ENCODE results near the gene CREBZF.
"Not testable (repeated sequence)": the region's sequence is repeated elsewhere in the genome, so short reads cannot be mapped to it uniquely, and the experiment has no call there.

The CREBZF gene

GRCh38 chr11:85658180-85658579 is 6.7 kb downstream of the CREBZF start:
- TF ChIP-seq CTCF (IDR thresholded peaks at IDR 0.05; ENCODE audit: low read length, missing control alignments), result no peak
- H3K4me3 ChIP-seq (replicated peaks; ENCODE audit: low read depth, low read length), result no peak overlapping the region

DNA sequence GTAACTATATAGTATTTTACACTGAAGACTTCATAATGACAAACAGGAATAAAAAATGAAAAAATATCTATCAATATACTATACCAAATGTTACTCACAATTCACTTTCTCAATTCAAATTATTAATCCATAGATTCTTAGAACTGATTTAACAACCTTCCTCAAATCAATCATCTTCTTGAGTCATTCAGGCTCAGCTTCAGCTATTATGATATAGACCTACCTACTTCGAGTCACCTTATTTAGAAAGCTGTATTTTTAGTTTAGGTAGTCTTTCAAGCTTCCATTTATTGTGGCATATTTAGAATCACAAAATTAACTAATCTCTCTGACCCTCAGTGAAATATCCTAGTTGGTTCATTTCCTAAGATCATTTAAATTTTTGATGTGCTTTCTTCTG is 8.2 kb downstream of the CREBZF start:
- no peak for DNase-seq (ENCODE audit: low read depth)
- no peak for TF ChIP-seq CTCF (IDR thresholded peaks at IDR 0.05; ENCODE audit: low read length, missing control alignments)
- no peak overlapping the region for H3K4me3 ChIP-seq (replicated peaks; ENCODE audit: low read depth, low read length)

More at GRCh38 chr11:85658180-85658579, 6.7 kb downstream of the CREBZF start:
- DNase-seq (ENCODE audit: low read depth), result peak; percentile 48

GRCh38 chr11:85654343-85654742 is 10.6 kb downstream of the CREBZF start:
- not testable (repeated sequence) for H3K4me3 ChIP-seq (replicated peaks; ENCODE audit: low read depth, low read length); DNase-seq (ENCODE audit: low read depth)

- H3K4me3 ChIP-seq (replicated peaks; ENCODE audit: low read depth, low read length), result no peak overlapping the region
- TF ChIP-seq CTCF (IDR thresholded peaks at IDR 0.05; ENCODE audit: low read length, missing control alignments), result no peak
- no peak for DNase-seq (ENCODE audit: low read depth)
Measured at GRCh38 chr11:85652786-85653447, 12.0 kb downstream of the CREBZF start.

DNA sequence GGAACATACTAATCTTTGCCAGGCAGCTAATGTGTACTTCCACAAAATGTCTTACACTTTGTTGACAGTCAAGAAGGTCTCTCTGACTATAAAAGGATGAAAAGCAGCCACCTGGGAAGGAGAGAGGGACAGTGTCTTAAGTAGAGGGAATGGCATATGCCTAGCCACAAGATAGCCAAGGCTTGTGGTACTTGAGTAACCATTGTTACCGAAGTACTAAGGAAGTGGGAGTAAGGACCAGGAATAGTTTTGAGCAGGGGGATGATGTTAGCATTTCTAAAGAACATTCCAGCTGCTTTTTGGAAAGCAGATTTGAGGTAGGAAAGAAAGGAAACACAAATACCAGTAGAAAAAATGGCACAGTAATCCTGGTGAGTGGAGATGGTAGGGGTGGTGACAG is 13.8 kb downstream of the CREBZF start:
- DNase-seq (ENCODE audit: low read depth), result no peak
- TF ChIP-seq CTCF (IDR thresholded peaks at IDR 0.05; ENCODE audit: low read length, missing control alignments), result no peak
- no peak overlapping the region for H3K4me3 ChIP-seq (replicated peaks; ENCODE audit: low read depth, low read length)

DNA sequence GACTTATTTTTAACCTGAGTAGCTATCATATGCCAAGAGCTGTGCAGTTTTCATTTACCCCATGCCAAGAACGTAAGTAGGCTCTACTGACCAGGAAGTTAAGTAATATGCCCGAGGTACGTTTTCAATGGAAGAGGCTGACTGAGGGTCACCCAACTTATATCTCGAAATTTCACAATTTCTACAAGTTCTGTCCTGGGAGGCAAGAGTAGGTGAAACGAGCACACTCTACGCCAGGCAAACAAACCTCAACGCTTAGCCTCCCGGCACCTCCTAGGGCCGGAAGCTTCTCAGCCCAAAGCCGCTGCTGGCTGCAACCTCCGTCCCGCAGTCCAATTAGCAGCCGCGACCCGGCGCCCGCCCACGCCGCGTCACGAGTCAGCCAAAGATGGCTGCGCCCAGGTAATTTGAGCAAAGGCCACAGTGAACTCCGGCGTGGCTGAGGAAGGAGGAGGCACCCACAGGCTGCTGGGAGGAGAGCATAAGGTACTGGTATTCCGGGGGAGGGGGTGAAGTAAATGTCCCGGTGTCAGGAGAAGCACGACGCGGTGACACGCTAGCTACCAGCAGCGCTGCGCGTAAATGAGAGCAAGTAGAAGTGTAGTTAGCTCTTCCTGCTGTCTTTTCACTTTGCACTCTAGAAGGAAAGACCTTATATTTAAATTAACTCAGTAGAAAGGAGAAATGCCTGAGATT is 17.2 kb downstream of the CREBZF start, which contains the start of gene TMEM126A:
Gene TMEM126A, plus strand, starts transcription at position 364 of the 696 bp plus-strand sequence. CDS start 2,289 bp downstream, outside the sequence.
- peak; percentile 82 for DNase-seq (ENCODE audit: low read depth)
- no peak for TF ChIP-seq CTCF (IDR thresholded peaks at IDR 0.05; ENCODE audit: low read length, missing control alignments)
- H3K4me3 ChIP-seq (replicated peaks; ENCODE audit: low read depth, low read length), result peak within 1 kb of the TSS; percentile 86

DNA sequence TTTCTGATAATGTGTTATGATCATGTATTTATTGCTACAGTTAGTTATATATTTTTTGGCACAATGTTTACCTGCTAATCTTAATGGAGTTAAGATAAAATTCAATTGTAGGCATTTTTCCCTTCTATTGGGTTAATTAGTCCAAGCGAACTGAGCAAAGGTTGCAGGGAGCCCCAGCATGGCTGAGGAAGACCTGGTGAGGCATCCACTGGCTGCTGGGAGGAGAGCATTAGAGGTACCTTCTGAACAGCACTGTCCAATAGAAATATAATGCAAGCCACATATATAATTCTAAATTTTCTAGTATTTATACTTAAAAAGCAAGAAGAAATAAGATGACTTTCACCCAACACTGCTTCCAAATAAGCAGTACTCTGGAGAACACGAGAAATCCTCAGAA is 17.9 kb downstream of the CREBZF start:
- DNase-seq (ENCODE audit: low read depth), result no peak
- TF ChIP-seq CTCF (IDR thresholded peaks at IDR 0.05; ENCODE audit: low read length, missing control alignments), result no peak

More for the DNA sequence above, 17.9 kb downstream of the CREBZF start:
- peak overlapping the region; percentile 86 for H3K4me3 ChIP-seq (replicated peaks; ENCODE audit: low read depth, low read length)
